H1 (cell line): ENCODE results near the gene GCSAM. TPM values are rescaled to one million over a fixed set of nuclear protein-coding genes. Genes with fewer than 3 reads are reported as not detected.

ENCODE experiments used
- EGR1 ChIP-seq: IDR thresholded peaks from 2 replicates; pipeline ENCODE4 v1.6.1; 2011; ENCODE audit warnings: low read depth, low read length, borderline replicate concordance
- HDAC2 ChIP-seq, 2 experiments: fragments of 300-600 bp in 1 of 2; sonication (generic) in 1 of 2; IDR thresholded peaks; 2 replicates each; pipeline ENCODE4 v1.6.1; 2011 to 2012; ENCODE audit warnings: low read depth in 2 of 2, low read length in 2 of 2, mild to moderate bottlenecking in 2 of 2, moderate library complexity in 2 of 2, borderline replicate concordance in 1 of 2, inconsistent platforms in 1 of 2
- MAX ChIP-seq: IDR thresholded peaks from 2 replicates; pipeline ENCODE4 v1.6.1; 2012; ENCODE audit warnings: inconsistent platforms
- NANOG ChIP-seq: IDR thresholded peaks from 2 replicates; pipeline ENCODE4 v1.6.1; 2011; ENCODE audit warnings: low read length, low read depth, mild to moderate bottlenecking, inconsistent platforms; ENCODE audit not compliant: insufficient read depth, poor library complexity, severe bottlenecking
- YY1 ChIP-seq: IDR thresholded peaks from 2 replicates; pipeline ENCODE4 v1.6.1; 2011; ENCODE audit warnings: low read depth, mild to moderate bottlenecking, low read length
- polyA plus RNA-seq, 7 experiments: library from polyadenylated mRNA; depleted of rRNA in 3 of 7; stranded (reverse) in 5 of 7; unstranded in 2 of 7; fragments of >200 nt in 5 of 7; fragments of 200-250 nt in 2 of 7; gene quantifications; 1 replicate in 5 of 7; 2 replicates in 1 of 7; 4 replicates in 1 of 7; pipeline versions ENCODE4 v1.2.1 to v1.2.3, GENCODE V29; 2011 to 2013; ENCODE audit warnings: missing spikeins in 2 of 7, mixed read lengths in 2 of 7
- total RNA-seq: library from RNA; stranded (reverse); fragmentation: NEBNext Ultra II Directional; extraction: Animal tissue kit (Norgen Biotek cat#: 25700); gene quantifications from 2 replicates; pipeline ENCODE4 v1.2.1, GENCODE V29; 2021
- TF ChIP-seq, protein P1 (sequence below): IDR thresholded peaks from 2 replicates; pipeline ENCODE4 v1.6.1; 2011; ENCODE audit warnings: low read length, improper control_type of control experiment

The GCSAM gene
- total and polyA plus RNA-seq, 2 of the 8 experiments (the other 6 are each of a cell fraction or from before 2014, with no cell fraction given) = not detected

DNA sequence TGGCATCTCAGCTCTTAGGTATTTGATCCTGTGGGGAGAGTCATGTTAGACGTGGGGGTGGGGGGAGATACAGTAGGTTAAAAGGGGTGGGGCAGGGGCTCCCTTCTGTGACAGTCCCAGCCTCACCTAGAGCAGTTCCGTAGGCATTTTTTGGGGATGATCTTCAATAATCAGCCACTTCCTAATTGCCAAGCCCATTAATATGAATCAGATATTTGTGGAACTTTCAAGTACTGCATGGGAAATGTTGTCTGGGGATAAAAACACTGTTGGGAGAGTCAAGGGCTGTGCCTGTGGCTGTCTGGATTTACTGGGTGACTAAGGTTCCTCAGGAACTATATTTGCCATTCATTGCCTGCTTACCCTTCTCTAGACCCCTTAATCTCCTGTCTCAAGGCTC is 37.3 kb downstream of the GCSAM start (continued):
- no peak for TF ChIP-seq MAX
- no peak for TF ChIP-seq HDAC2 (IDR thresholded peaks at IDR 0.05; ENCODE audit: borderline replicate concordance in 1 of 2, low read depth in 2 of 2, low read length in 2 of 2)
- TF ChIP-seq YY1 = no peak
- no peak for TF ChIP-seq NANOG
- no peak for TF ChIP-seq EGR1
- TF ChIP-seq, protein P1, sequence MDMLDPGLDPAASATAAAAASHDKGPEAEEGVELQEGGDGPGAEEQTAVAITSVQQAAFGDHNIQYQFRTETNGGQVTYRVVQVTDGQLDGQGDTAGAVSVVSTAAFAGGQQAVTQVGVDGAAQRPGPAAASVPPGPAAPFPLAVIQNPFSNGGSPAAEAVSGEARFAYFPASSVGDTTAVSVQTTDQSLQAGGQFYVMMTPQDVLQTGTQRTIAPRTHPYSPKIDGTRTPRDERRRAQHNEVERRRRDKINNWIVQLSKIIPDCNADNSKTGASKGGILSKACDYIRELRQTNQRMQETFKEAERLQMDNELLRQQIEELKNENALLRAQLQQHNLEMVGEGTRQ = no peak
